Mesothelial cell of epicardium (in vitro differentiated cells): ENCODE measurements around the gene KLK11. TPM values are rescaled to one million over a fixed set of nuclear protein-coding genes. Genes with fewer than 3 reads are reported as not detected.
A peak's percentile ranks its signal among the peaks of the same experiment; 100 is the strongest.

Source experiments
- DNase-seq, 2 experiments: peaks; one replicate each; pipeline ENCODE4 v3.0.0; 2021; ENCODE audit warnings: low spot score in 2 of 2; ENCODE audit not compliant: unreplicated experiment in 2 of 2
- H3K27ac Mint-ChIP-seq: 2 replicates; pipeline ENCODE4 v1.8.0; 2021; ENCODE audit warnings: mixed read lengths
- H3K27me3 Mint-ChIP-seq: 2 replicates; pipeline ENCODE4 v1.8.0; 2021; ENCODE audit warnings: low read depth, mixed read lengths
- H3K36me3 Mint-ChIP-seq: 2 replicates; pipeline ENCODE4 v1.8.0; 2021; ENCODE audit warnings: mixed read lengths
- H3K4me1 Mint-ChIP-seq: 2 replicates; pipeline ENCODE4 v1.8.0; 2021; ENCODE audit warnings: mixed read lengths
- H3K4me3 Mint-ChIP-seq: 2 replicates; pipeline ENCODE4 v1.8.0; 2021; ENCODE audit warnings: mild to moderate bottlenecking, moderate library complexity, mixed read lengths
- H3K9me3 Mint-ChIP-seq: 2 replicates; pipeline ENCODE4 v1.8.0; 2021; ENCODE audit warnings: mixed read lengths
- CTCF ChIP-seq: fragments of 200-600 bp; sonication (generic); IDR thresholded peaks from one replicate; pipeline ENCODE4 v1.5.0; 2021; ENCODE audit warnings: antibody characterized with exemption; ENCODE audit not compliant: unreplicated experiment
- total RNA-seq: library from RNA; stranded (reverse); gene quantifications from 3 replicates; pipeline ENCODE4 v1.2.1, GENCODE V29; 2021

The KLK11 gene
- total RNA-seq, 1 donor from 2014 or later = not detected

GRCh38 chr19:50983625-50984292, 42.7 kb downstream of the KLK11 start, which contains the start of gene KLK7:
KLK7 (minus strand) TSS chr19:50983917; CDS start chr19:50982399, 1,518 bp downstream.
- Mint-ChIP-seq H3K9me3 (peaks cover 4% of the 10 kb centered on the region), H3K27me3 (peaks cover 66% of the 10 kb centered on the region), H3K27ac (no peak within 1 kb of the TSS), H3K36me3 (no peaks in the 10 kb centered on the region), H3K4me3 (no peak within 1 kb of the TSS), H3K4me1 (peaks cover 10% of the 10 kb centered on the region)
- no peak for DNase-seq
- no peak for TF ChIP-seq CTCF

GRCh38 chr19:50982186-50982585, 44.2 kb downstream of the KLK11 start:
- H3K9me3 Mint-ChIP-seq = peaks cover 4% of the 10 kb centered on the region
- no peak overlapping the region for H3K4me3 Mint-ChIP-seq
- no peak for TF ChIP-seq CTCF
- peaks cover 11% of the 10 kb centered on the region for H3K4me1 Mint-ChIP-seq
- H3K27ac Mint-ChIP-seq = no peak overlapping the region
- H3K27me3 Mint-ChIP-seq = peaks cover 51% of the 10 kb centered on the region
- DNase-seq = no peak
- no peaks in the 10 kb centered on the region for H3K36me3 Mint-ChIP-seq

- Mint-ChIP-seq H3K27ac (no peak overlapping the region), H3K9me3 (peaks cover 4% of the 10 kb centered on the region), H3K4me1 (peaks cover 11% of the 10 kb centered on the region), H3K4me3 (no peak overlapping the region), H3K36me3 (no peaks in the 10 kb centered on the region), H3K27me3 (peaks cover 48% of the 10 kb centered on the region)
- TF ChIP-seq CTCF = no peak
- DNase-seq = no peak
Measured at GRCh38 chr19:50981587-50982146, 44.7 kb downstream of the KLK11 start.

- Mint-ChIP-seq H3K4me1 (peaks cover 21% of the 10 kb centered on the region), H3K4me3 (no peak overlapping the region), H3K27me3 (peaks cover 38% of the 10 kb centered on the region), H3K27ac (no peak overlapping the region), H3K36me3 (no peaks in the 10 kb centered on the region), H3K9me3 (peaks cover 3% of the 10 kb centered on the region)
- no peak for TF ChIP-seq CTCF
- DNase-seq = no peak
Measured at GRCh38 chr19:50980208-50980607, 46.2 kb downstream of the KLK11 start.

- peaks cover 21% of the 10 kb centered on the region for H3K4me1 Mint-ChIP-seq
- H3K4me3 Mint-ChIP-seq = no peak overlapping the region
- H3K9me3 Mint-ChIP-seq = no peaks in the 10 kb centered on the region
- DNase-seq = no peak
- no peak for TF ChIP-seq CTCF
- H3K27me3 Mint-ChIP-seq = peaks cover 33% of the 10 kb centered on the region
- H3K27ac Mint-ChIP-seq = peak overlapping the region; percentile 34
- no peaks in the 10 kb centered on the region for H3K36me3 Mint-ChIP-seq
Measured at GRCh38 chr19:50979758-50980157, 46.7 kb downstream of the KLK11 start.
